Epidermal melanocyte (primary cell): ENCODE data around the gene MTG2.
A peak's percentile ranks its signal among the peaks of the same experiment; 100 is the strongest.

Experiments used
- DNase-seq: peaks from one replicate; pipeline ENCODE4 v3.0.0; 2011; ENCODE audit warnings: low spot score; ENCODE audit not compliant: insufficient read length

Gene MTG2

DNA sequence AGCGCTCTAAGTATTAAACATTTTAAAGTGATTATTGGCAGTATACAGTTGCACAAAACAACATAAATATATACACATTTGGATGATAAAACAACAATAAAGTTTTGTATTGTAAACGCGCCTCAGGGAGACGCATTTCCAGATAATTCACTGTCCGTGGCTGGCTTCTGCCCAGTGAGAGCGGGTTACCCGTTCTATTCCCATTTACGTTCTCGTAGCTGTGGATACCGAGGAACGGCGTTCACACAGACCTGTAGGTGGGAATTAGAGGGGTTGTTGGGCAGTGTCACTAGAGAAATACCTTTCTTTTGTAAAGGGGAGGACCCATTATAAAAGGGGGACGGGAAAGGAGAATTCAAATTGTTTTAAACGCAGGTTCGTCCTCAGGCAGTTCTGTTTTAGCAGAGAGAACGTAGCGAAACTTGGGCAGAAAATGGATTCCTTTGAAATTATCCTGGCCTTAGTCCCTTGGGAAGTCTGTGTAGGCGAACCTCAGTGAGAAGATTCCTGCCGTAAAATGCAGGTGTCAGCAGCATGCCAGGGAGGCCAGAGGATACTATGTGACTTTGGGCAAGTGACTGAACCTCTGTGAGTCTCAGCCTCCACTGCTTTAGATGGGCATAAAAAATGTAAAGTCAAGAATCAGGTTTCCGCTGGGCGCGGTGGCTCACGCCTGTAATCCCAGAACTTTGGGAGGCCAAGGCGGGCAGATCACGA lies 756 bp downstream of the MTG2 start:
- DNase-seq, result no peak

DNA sequence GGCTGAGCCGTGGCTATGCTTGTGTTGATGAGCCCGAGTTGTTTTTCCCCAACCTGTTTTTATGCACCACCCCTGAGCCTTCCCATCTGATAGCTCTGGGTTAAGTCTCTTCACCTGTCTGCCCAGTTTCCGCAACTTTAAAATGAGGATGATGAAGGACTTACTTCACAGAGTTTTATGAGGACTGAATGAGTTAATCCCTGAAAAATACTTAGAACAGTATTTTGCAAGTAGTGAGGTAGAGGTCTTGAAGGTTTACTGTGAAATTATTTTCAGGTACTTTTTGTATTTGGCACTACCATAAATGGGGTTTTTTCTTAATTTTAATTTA lies 3.2 kb downstream of the MTG2 start:
- DNase-seq, result no peak

DNA sequence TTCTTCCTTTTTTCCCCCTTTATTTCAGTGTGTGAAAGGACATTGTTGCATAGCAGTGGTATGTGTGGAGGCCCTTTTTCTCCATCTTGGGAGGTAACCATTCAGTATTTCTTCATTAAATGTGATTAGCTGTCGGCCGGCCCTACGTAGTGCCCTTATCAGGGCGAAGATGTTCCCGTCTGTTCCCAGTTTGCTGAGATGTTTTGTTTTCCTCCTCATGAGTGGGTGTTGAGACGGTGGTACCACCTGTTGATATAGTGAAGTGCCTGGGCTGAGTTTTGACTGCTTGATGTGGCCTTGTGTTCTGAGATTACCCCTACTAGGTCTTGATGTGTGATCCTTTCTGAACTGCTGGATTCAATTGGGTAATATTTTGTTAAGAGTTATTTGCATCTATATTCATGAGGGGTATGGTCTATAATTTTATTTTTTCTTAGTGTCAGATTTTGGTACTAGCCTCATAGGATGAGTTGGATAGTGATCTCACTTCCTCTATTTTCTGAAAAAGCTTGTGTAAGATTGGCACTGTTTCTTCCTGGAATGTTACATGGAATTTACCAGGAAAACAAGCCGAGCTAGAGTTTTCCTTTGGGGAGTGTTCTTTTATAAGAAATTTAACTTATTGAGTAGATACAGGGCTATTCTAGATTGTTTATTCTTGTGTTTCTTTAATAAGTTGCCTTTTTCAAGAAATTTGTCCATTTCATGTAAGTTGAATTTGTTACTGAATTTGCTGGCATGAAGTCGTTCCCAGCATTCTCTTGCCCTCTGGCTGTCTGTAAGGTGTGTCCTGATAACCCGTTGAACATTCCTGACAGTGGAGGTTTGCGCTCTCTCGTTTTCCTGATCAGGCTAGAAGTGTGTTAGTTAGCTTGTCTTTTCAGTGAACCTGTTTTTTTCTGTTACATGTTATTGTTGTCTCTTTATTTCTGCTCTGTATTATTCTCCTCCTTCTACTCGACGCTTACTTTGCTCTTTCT lies 4.3 kb downstream of the MTG2 start:
- no peak for DNase-seq

DNA sequence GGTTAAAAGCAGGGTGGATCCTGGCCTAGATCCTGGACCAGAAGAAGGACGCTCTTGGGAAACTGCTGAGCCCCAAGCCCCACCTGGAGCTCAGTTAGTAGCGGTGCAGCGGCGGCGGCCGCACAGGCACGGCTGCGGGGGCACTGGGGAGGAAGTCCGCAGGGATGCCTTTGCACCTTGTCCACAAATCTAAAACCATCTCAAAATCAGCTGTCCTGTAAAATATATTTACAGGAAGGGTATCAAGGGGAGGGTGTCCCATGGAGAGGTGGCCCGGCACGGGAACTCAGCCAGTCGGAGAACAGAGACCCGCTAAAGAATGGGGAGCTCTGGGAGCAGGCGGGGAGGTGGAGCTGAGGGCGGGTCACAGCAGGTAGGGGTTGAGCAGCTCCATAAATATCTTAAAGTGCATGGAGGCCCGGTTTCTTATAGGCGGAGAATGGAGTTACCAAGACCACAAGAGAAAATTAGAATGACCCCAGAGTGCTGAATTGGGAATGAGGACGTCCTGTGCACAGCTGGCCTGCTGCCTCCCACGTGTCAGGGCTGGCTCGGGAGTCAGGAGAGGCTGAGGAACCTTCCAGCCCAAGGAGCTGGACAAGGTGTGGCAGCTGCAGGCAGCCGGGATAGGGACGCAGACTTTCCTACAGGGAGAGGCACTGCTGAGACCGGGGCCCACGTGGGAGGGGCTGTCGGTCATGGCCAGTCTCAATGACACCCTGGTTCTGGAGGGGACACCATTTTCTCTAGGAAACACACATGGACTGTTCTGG lies 8.0 kb downstream of the MTG2 start:
- no peak for DNase-seq

DNA sequence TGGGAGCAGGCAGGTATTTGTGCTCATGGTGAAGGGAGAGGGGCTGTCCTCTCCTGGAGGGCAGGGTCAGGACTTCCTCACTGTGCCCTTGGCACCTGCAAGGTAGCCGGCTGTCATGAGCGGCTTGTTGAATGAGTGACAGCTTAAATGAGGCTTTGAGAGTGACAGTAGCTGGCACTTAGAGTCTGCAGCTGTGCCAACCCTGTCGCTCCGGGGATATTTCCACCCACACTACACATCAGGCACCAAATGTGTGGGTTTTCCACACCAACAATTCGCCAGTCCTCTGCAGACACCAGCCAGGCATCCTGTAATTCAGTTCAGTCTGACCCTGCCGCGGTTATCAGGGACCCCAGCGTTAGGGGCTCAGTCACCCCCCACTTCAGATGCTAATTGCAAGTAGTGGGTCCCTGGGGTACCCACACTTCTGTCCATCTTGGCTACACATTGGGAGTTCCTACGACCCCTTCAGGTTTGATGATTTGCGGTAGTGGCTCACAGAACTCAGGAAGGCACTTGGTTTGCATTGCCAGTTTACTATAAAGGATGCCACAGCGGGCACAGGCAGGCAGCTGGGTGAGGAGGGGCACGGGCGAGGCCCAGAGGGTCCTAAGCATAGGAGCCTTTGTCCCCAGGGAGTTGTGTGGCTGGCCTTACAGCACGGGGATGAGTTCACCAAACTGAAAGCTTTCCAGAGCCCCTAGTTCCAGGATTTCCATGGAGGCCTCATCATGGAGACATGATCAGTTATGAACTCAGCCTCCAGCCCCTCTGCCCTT lies 9.1 kb downstream of the MTG2 start:
- DNase-seq, result no peak

DNA sequence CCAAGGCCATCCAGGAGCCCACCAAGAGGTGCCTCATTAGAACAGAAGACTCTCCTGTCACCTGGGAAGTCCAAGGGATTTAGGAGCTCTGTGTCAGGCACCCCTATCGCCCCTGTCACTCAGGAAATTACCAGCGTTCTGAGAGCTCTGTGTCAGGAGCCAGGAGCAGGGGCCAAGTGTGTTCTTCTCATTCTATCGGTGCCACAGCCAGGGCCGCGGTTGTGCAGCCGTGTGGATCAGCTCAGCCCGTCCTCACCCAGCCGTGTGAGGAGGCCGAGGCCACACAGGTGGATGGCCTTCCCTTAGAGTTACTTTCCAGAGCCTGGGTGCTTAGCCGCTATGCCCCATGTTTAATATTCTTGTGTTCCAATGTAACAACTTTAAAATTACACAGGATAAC lies 9.8 kb downstream of the MTG2 start:
- no peak for DNase-seq

DNA sequence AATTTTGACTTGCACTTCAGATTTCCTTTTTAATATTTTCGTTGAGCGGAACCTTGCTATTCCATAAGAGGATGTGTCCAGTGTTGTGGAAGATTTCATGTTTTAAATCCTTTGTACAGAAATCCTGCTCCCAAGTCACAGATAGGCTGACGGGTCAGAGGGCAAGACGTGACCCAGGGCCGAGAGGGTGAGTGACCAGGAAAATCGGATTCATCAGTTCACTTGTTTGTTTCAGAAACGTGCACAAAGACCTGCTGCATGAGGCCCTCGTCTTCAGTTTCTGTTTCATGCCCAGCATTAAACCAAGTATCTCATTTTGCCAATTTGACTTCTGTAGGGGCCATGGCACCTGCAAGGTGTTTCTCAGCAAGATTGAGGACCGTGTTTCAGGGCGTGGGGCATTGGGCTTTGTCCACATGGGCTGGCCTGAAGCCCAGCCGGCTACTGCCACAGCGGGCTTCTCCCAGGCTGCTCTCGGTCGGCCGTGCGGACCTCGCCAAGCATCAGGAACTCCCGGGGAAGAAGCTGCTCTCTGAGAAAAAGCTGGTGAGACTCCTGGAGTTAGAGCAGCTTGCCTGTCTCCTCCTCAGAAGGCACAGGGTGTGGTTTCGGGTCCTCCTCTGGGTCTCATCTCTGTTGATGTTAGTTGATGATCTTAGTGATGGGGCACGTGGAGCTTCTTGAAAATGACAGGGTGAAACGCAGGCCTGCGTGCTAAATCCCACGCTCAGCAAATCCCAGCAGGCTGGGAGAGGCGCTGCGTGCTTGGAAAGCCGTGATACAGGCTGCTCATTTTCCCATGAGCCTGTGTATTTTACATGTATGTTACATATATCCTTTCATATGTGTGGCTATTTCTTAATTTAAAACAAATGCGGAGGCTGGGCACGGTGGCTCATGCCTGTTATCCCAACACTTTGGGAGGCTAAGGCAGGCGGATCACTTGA lies 10.5 kb downstream of the MTG2 start:
- no peak for DNase-seq

DNA sequence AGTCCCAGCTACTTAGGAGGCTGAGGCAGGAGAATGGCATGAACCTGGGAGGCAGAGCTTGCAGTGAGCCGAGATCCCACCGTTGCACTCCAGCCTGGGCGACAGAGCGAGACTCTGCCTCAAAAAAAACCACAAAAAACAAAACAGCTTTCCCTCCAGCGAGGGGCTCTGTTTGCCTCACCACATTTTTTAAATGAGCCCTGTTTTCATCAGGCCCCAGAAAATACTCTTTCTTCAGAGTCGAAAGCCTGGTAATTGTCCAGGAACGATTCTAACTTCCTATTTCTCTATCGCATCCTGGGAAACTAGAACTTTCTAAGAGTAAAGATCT lies 12.2 kb downstream of the MTG2 start:
- DNase-seq, result no peak

DNA sequence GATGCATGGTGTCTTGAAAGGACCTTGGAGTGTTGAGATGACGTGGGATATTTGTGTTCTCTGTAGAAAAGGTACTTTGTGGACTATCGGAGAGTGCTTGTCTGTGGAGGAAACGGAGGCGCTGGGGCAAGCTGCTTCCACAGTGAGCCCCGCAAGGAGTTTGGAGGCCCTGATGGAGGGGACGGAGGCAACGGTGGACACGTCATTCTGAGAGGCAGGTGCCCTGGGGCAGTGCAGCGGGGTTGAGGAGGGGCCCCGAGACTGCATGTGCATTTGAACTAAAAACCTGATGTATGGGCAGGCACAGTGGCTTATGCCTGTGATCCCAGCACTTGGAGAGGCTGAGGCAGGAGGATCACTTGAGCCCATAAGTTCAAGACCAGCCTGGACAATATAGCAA lies 12.9 kb downstream of the MTG2 start:
- no peak for DNase-seq

DNA sequence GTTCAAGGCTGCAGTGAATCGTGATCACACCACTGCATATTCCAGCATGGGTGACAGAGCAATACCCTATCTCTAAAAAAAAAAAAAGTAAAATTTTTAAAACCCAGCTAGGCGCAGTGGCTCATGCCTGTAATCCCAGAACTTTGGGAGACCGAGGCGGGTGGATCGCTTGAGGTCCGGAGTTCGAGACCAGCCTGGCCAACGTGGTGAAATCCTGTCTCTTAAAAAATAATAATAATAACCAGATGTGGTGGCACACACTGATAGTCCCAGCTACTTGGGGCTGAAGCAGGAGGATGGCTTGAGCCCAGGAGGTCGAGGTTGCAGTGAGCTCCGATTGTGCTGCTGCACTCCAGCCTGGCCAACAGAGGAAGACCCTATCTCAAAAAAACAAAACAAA lies 13.5 kb downstream of the MTG2 start:
- DNase-seq, result no peak

DNA sequence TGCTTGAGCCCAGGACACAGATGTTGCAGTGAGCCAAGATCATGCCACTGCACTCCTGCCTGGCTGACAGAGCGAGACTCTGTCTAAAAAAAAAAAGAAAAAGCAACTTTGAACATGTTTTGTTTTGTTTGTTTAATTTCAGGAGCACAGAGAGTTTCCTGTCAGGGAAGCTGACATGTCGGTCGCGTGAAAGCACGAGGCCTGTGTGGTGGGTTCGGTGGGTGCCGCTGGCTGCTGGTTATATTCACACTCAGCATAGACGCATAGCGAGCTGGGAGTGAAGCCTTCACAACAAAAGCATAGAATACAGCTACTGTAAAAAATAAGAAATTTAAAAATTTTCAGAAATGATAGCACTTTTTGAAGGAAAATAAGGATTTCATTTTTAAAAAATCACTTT lies 14.5 kb downstream of the MTG2 start:
- no peak for DNase-seq

DNA sequence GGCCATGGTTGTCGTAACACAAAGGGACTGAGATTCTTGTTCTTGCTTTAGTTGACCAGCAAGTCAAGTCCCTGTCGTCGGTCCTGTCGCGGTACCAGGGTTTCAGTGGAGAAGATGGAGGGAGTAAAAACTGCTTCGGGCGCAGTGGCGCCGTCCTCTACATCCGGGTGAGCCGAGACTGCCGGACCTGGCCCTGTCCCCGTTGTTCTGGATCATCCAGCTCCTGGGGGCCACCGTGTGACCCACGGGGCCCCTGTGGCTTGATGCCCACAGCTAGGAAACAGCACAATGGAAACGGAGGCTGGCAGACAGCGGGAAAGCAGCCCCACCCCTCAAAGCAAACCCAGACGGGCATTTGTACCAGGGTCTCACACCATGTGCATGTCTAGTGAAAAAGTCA lies 15.0 kb downstream of the MTG2 start:
- no peak for DNase-seq

DNA sequence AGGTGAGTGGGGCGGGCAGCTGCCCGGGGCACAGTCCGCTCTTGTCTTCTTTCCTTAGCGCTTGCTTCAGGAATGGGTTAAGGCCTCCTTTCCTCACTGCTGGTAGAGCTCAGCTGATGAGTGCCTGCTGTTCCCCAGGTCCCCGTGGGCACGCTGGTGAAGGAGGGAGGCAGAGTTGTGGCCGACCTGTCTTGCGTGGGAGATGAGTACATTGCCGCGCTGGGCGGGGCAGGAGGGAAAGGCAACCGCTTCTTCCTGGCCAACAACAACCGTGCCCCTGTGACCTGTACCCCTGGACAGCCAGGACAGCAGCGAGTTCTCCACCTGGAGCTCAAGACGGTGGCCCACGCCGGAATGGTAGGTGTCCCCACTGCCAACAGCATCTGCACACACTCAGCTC lies 15.7 kb downstream of the MTG2 start:
- DNase-seq, result no peak

DNA sequence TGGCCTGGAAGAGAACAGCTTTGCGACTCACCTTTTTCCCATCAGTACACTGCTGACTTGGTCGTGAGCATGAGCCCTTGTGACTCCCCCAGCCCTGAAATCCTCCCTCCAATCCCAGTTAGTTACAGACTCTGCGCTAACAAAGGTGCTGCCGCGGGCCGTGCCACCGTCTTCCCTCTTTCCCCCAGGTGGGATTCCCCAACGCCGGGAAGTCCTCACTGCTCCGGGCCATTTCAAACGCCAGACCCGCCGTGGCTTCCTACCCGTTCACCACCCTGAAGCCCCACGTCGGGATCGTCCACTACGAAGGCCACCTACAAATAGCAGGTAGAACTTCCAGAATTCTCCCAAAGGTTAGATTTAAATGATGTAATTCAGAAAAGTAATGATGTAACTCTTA lies 16.1 kb downstream of the MTG2 start:
- DNase-seq, result no peak

DNA sequence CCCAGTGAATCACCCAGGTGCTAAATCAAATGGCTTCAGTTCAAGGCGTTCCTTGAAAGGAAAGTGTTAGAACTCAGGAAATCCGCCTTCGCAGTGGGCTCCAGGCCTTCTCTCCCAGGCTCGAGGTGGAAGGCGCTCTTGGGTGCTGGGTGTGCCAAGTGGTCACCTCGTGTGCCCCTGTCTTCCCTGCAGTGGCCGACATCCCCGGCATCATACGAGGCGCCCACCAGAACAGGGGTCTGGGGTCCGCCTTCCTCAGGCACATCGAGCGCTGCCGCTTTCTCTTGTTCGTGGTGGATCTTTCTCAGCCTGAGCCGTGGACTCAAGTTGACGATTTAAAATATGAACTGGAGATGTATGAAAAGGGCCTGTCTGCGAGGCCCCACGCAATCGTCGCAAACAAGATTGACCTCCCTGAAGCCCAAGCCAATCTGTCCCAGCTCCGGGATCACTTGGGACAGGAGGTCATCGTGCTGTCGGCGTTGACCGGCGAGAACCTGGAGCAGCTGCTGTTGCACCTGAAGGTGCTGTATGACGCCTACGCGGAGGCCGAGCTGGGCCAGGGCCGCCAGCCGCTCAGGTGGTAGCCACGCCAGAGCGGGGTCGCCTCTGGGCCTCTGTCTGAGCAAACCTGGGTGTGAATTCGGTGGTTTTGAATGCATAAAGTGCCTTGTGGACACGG lies 17.8 kb downstream of the MTG2 start:
- no peak for DNase-seq

DNA sequence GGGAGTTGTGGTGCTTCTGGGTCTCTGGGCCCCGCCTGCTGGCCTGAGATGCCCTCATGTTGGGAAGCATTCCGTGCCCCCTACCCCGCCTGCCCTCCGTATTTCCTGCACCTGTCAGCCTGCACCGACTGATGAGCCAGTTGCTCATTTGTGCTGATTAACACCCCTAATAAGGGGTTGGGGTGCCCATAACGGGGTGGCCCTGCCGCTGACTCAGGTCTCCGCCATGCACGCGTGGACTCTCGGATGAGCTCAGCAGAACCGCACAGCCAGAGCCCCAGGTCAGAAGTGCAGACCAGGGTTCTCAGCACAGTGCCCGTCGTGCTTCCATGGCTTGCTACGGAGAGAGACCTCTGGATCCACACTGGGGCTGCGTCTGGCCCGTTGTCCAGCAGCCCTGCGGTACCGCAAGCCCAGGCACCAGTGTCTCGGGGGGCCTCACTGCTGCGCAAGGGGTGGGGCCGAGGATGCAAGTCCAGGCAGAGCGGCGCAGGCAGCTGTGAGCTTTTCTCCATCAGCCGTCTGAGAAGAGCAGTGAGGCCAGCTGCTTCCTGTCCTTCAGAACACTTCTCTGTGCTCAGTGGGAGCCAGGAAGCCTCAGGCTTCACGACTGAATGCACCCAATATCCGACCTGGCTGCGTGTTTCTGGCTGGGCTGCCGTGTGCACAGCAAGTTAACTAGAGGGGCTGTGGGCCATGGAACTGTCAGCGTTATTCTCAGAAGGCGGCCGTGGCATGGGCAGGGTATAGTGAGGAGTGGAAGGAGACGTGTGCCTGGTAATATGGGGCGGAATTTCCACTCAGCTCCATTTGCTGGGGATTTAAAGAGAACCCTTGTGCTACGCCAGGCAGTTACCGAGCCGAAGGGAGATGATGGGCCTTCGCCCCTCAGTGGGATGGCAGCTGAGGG lies 18.6 kb downstream of the MTG2 start:
- no peak for DNase-seq

DNA sequence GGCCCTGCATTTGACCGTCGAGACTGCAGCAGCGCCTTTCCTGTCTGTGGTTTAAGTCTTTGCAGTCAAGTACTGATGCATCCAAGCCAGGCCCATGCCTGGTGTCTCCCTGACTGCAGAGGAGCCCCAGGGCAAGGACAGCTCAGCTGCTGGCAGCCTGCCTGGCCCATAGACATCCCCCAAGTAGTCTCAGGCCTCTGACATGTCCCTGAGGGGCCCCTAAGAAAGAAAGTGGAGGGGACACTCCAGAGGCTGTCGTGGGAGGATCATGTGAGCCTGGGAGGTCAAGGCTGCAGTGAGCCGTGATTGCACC lies 19.2 kb downstream of the MTG2 start:
- peak; percentile 48 for DNase-seq

DNA sequence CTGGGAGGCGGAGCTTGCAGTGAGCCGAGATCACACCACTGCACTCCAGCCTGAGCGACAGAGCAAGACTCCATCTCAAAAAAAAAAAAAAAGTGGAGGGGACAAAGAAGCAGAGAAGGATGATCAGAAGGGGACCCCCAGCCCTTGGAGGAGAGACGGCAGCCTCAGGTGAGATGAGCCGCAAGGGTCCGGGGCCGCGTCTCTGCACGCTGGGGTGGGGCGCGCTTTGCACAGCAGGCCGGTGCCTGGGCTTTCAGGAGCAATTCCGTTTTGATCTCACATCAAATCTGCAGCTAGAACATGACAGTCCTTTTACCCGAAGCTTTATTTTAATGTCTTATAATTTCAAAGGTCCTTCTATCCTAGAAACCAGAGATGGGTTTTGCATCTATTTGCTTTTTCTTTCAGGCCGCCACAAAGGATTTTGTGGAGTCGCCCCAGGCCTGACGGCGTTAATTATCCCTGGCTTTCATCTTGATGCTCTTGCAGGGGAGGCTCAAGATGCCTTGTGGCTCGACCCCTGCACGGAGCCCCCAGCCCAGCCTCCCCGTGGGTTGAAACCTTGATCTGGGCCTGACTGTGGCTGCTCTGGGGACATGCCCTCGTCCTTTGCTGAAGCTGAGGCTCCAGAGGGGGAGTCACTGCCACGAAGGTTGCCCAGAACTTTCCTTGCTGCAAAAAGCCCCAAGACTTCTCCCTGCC lies 20.0 kb downstream of the MTG2 start:
- no peak for DNase-seq
